SU-DHL-6 (cell line): ENCODE data around the gene COPS4.

Source experiments
- H2AFZ ChIP-seq: fragments of 200-600 bp; sonication (generic); 2 replicates; pipeline ENCODE4 v1.6.1; 2014; ENCODE audit warnings: low read depth, mild to moderate bottlenecking, moderate library complexity, mixed read lengths, antibody characterized with exemption, low read length; ENCODE audit not compliant: severe bottlenecking
- H3F3A ChIP-seq: fragments of 200-600 bp; shearing (Covaris generic); 2 replicates; pipeline ENCODE4 v1.6.0; 2016; ENCODE audit warnings: antibody characterized with exemption, mild to moderate bottlenecking; ENCODE audit not compliant: insufficient read depth
- H3K27ac ChIP-seq: fragments of 200-600 bp; sonication (generic); 2 replicates; pipeline ENCODE4 v1.5.1; 2016; ENCODE audit warnings: low read depth, mild to moderate bottlenecking, low read length, moderate library complexity, mixed read lengths
- H3K27me3 ChIP-seq: fragments of 200-600 bp; sonication (generic), shearing (Covaris generic); 2 replicates; pipeline ENCODE4 v1.6.0; 2014; ENCODE audit warnings: mild to moderate bottlenecking, low read length
- H3K36me3 ChIP-seq: fragments of 200-600 bp; sonication (generic); 2 replicates; pipeline ENCODE4 v1.6.1; 2014; ENCODE audit warnings: mild to moderate bottlenecking, low read length, mixed read lengths
- H3K4me2 ChIP-seq: fragments of 300-600, 200-600 bp; shearing (Covaris generic), sonication (generic); 2 replicates; pipeline ENCODE4 v1.6.0; 2014; ENCODE audit warnings: low read length, low read depth, mild to moderate bottlenecking; ENCODE audit not compliant: poor library complexity, severe bottlenecking
- H3K4me3 ChIP-seq: fragments of 200-600 bp; sonication (generic); 2 replicates; pipeline ENCODE4 v1.5.1; 2014; ENCODE audit warnings: antibody characterized with exemption, low read length, mild to moderate bottlenecking, mixed read lengths; ENCODE audit not compliant: insufficient read depth, poor library complexity, severe bottlenecking
- H3K79me2 ChIP-seq: fragments of 200-600 bp; sonication (generic); 2 replicates; pipeline ENCODE4 v1.6.1; 2014; ENCODE audit warnings: mild to moderate bottlenecking, low read length, moderate library complexity; ENCODE audit not compliant: insufficient read depth
- H3K9ac ChIP-seq: fragments of 200-600 bp; sonication (generic); 2 replicates; pipeline ENCODE4 v1.7.0; 2014; ENCODE audit warnings: mild to moderate bottlenecking, low read length
- H3K9me2 ChIP-seq: fragments of 200-600 bp; sonication (generic); replicated peaks from 2 replicates; pipeline ENCODE4 v1.6.1; 2014; ENCODE audit warnings: low read length; ENCODE audit not compliant: insufficient read depth
- H3K9me3 ChIP-seq: fragments of 200-600 bp; sonication (generic); 2 replicates; pipeline ENCODE4 v1.6.1; 2014; ENCODE audit warnings: low read length, mixed read lengths; ENCODE audit not compliant: insufficient read depth
- H4K20me1 ChIP-seq: fragments of 200-600 bp; sonication (generic); 2 replicates; pipeline ENCODE4 v1.6.1; 2014; ENCODE audit warnings: low read depth, mild to moderate bottlenecking, antibody characterized with exemption, low read length, moderate library complexity, mixed read lengths
- CTCF ChIP-seq: fragments of 200-600 bp; sonication (generic); IDR thresholded peaks from one replicate; pipeline ENCODE4 v1.5.1; 2017; ENCODE audit warnings: antibody characterized with exemption, mild to moderate bottlenecking, low read length, moderate library complexity; ENCODE audit not compliant: insufficient read depth, poor library complexity, severe bottlenecking
- EZH2phosphoT487 ChIP-seq: fragments of 200-600 bp; sonication (generic), shearing (Covaris generic); conservative IDR thresholded peaks from 2 replicates; pipeline ENCODE4 v1.6.1; 2018; ENCODE audit warnings: mild to moderate bottlenecking, antibody characterized with exemption, low read length, moderate library complexity, mixed read lengths

Gene COPS4

GRCh38 chr4:83093060-83093640 lies 58.2 kb downstream of the COPS4 start:
- Histone ChIP-seq H3K9ac (no peak overlapping the region), H3K27me3 (no peaks in the 10 kb centered on the region), H3K4me3 (no peak overlapping the region), H3K9me2 (no peaks in the 10 kb centered on the region), H3K36me3 (no peaks in the 10 kb centered on the region), H3K4me2 (no peak overlapping the region), H3K27ac (no peak overlapping the region), H4K20me1 (no peaks in the 10 kb centered on the region), H3K9me3 (no peaks in the 10 kb centered on the region), H3K79me2 (no peaks in the 10 kb centered on the region), H2AFZ (no peak overlapping the region), H3F3A (no peaks in the 10 kb centered on the region)
- no peak for TF ChIP-seq CTCF
- no peak for TF ChIP-seq EZH2phosphoT487

- no peaks in the 10 kb centered on the region for H3K79me2 ChIP-seq
- no peak overlapping the region for H3K9ac ChIP-seq
- H3K27ac ChIP-seq, result no peak overlapping the region
- H3K9me2 ChIP-seq, result no peaks in the 10 kb centered on the region
- no peak for TF ChIP-seq CTCF
- TF ChIP-seq EZH2phosphoT487, result no peak
- H3K4me2 ChIP-seq, result no peak overlapping the region
- no peaks in the 10 kb centered on the region for H4K20me1 ChIP-seq
- H3F3A ChIP-seq, result no peaks in the 10 kb centered on the region
- H3K36me3 ChIP-seq, result no peaks in the 10 kb centered on the region
- H2AFZ ChIP-seq, result no peak overlapping the region
- H3K4me3 ChIP-seq, result no peak overlapping the region
- no peaks in the 10 kb centered on the region for H3K27me3 ChIP-seq
- no peaks in the 10 kb centered on the region for H3K9me3 ChIP-seq
Measured at GRCh38 chr4:83096397-83096796, 61.4 kb downstream of the COPS4 start.

GRCh38 chr4:83104991-83105390 lies 70.0 kb downstream of the COPS4 start:
- Histone ChIP-seq H3K9ac (no peak overlapping the region), H2AFZ (no peak overlapping the region), H3K4me3 (no peak overlapping the region), H3K27ac (no peak overlapping the region), H4K20me1 (no peaks in the 10 kb centered on the region), H3K36me3 (no peaks in the 10 kb centered on the region), H3K79me2 (no peaks in the 10 kb centered on the region), H3F3A (no peaks in the 10 kb centered on the region), H3K9me2 (no peaks in the 10 kb centered on the region), H3K4me2 (no peak overlapping the region), H3K27me3 (no peaks in the 10 kb centered on the region), H3K9me3 (no peaks in the 10 kb centered on the region)
- TF ChIP-seq EZH2phosphoT487, result no peak
- no peak for TF ChIP-seq CTCF
